GM23338 (cell line): ENCODE measurements around the gene TCF12.
A peak's percentile ranks its signal among the peaks of the same experiment; 100 is the strongest.

Source experiments
- CREB1 ChIP-seq: fragments of 250-450 bp; sonication (Bioruptor Pico); IDR thresholded peaks from 2 replicates; pipeline ENCODE4 v1.5.0; 2020; ENCODE audit warnings: low read depth, mild to moderate bottlenecking, moderate library complexity
- EZH2 ChIP-seq: fragments of 200-600 bp; sonication (generic); IDR thresholded peaks from one replicate; pipeline ENCODE4 v1.8.0; 2017; ENCODE audit warnings: antibody characterized with exemption, mild to moderate bottlenecking, low read depth; ENCODE audit not compliant: unreplicated experiment
- EZH2phosphoT487 ChIP-seq: fragments of 200-600 bp; sonication (generic); IDR thresholded peaks from one replicate; pipeline ENCODE4 v1.8.1; 2018; ENCODE audit warnings: antibody characterized with exemption; ENCODE audit not compliant: unreplicated experiment
- JUNB ChIP-seq: IDR thresholded peaks from one replicate; pipeline ENCODE4 v1.6.1; 2016; ENCODE audit warnings: antibody characterized with exemption; ENCODE audit not compliant: unreplicated experiment
- NANOG ChIP-seq: IDR thresholded peaks from 2 replicates; pipeline ENCODE4 v1.6.1; 2016; ENCODE audit warnings: antibody characterized with exemption, borderline replicate concordance
- POLR2AphosphoS5 ChIP-seq: IDR thresholded peaks from 2 replicates; pipeline ENCODE4 v1.6.1; 2016; ENCODE audit warnings: antibody characterized with exemption, low read depth
- STAT1 ChIP-seq: IDR thresholded peaks from one replicate; pipeline ENCODE4 v1.6.1; 2016; ENCODE audit warnings: antibody characterized with exemption; ENCODE audit not compliant: unreplicated experiment
- ZNF114 ChIP-seq: fragments of 250-450 bp; sonication (Bioruptor Pico); IDR thresholded peaks from 2 replicates; pipeline ENCODE4 v1.5.0; 2020; ENCODE audit warnings: mild to moderate bottlenecking, moderate library complexity
- ZNF331 ChIP-seq: fragments of 250-450 bp; sonication (Bioruptor Pico); IDR thresholded peaks from 2 replicates; pipeline ENCODE4 v1.5.0; 2020; ENCODE audit warnings: low read depth, mild to moderate bottlenecking, moderate library complexity
- TF ChIP-seq, protein P1 (sequence below), 2 experiments: fragments of 200-600 bp in 1 of 2; sonication (generic) in 1 of 2; conservative IDR thresholded peaks; 2 replicates each; pipeline versions ENCODE4 v1.5.1 to v1.6.1; 2016 to 2017; ENCODE audit warnings: antibody characterized with exemption in 2 of 2, low read depth in 2 of 2, mild to moderate bottlenecking in 2 of 2, moderate library complexity in 1 of 2
- TF ChIP-seq, protein P2 (sequence below): IDR thresholded peaks from one replicate; pipeline ENCODE4 v1.6.1; 2018; ENCODE audit warnings: antibody characterized with exemption; ENCODE audit not compliant: unreplicated experiment
- TF ChIP-seq, protein P3 (sequence below): IDR thresholded peaks from 2 replicates; pipeline ENCODE4 v1.6.1; 2016; ENCODE audit warnings: antibody characterized with exemption

DNA sequence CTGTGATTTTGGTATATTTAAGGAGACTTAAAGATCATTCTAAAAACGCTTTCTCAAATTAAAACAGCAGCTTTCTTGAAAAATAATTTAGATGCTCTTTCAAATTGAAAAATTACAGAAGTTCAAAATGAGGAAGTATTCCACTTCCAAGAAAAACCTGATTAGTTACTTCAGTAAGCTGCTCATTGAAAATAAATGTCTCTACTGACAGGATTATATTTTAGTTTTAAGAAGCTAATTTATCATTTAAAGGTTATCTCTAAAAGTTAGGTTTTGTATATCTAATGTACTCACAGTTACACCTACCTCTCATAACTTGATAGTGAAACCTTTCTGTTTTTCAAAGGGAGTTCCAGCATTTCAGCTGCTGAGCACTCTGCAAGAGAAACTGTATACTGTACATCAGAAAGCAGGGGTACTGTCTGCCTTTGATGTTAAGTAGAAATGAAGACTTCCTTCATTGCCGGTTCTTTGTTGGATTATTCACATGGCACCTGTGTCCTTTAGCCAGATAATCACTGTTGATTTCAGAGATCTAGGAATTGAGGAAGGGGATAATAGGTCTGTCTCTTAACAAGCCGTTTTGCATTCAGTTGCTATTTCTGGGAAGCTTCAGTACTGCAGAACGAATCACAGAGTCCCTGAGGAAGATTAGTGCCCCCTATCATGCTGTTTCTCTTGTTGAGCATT is 161.6 kb downstream of the TCF12 start:
- no peak for TF ChIP-seq EZH2
- TF ChIP-seq, protein P1, sequence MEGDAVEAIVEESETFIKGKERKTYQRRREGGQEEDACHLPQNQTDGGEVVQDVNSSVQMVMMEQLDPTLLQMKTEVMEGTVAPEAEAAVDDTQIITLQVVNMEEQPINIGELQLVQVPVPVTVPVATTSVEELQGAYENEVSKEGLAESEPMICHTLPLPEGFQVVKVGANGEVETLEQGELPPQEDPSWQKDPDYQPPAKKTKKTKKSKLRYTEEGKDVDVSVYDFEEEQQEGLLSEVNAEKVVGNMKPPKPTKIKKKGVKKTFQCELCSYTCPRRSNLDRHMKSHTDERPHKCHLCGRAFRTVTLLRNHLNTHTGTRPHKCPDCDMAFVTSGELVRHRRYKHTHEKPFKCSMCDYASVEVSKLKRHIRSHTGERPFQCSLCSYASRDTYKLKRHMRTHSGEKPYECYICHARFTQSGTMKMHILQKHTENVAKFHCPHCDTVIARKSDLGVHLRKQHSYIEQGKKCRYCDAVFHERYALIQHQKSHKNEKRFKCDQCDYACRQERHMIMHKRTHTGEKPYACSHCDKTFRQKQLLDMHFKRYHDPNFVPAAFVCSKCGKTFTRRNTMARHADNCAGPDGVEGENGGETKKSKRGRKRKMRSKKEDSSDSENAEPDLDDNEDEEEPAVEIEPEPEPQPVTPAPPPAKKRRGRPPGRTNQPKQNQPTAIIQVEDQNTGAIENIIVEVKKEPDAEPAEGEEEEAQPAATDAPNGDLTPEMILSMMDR (conservative IDR thresholded peaks at IDR 0.05; ENCODE audit: low read depth in 2 of 2), result peak; percentile 28 to 31; a peak in 2 of 4 replicates
- no peak for TF ChIP-seq POLR2AphosphoS5
- TF ChIP-seq CREB1, result no peak
- TF ChIP-seq NANOG, result no peak
- no peak for TF ChIP-seq EZH2phosphoT487
- TF ChIP-seq JUNB, result no peak
- TF ChIP-seq STAT1, result no peak
- TF ChIP-seq, protein P2, sequence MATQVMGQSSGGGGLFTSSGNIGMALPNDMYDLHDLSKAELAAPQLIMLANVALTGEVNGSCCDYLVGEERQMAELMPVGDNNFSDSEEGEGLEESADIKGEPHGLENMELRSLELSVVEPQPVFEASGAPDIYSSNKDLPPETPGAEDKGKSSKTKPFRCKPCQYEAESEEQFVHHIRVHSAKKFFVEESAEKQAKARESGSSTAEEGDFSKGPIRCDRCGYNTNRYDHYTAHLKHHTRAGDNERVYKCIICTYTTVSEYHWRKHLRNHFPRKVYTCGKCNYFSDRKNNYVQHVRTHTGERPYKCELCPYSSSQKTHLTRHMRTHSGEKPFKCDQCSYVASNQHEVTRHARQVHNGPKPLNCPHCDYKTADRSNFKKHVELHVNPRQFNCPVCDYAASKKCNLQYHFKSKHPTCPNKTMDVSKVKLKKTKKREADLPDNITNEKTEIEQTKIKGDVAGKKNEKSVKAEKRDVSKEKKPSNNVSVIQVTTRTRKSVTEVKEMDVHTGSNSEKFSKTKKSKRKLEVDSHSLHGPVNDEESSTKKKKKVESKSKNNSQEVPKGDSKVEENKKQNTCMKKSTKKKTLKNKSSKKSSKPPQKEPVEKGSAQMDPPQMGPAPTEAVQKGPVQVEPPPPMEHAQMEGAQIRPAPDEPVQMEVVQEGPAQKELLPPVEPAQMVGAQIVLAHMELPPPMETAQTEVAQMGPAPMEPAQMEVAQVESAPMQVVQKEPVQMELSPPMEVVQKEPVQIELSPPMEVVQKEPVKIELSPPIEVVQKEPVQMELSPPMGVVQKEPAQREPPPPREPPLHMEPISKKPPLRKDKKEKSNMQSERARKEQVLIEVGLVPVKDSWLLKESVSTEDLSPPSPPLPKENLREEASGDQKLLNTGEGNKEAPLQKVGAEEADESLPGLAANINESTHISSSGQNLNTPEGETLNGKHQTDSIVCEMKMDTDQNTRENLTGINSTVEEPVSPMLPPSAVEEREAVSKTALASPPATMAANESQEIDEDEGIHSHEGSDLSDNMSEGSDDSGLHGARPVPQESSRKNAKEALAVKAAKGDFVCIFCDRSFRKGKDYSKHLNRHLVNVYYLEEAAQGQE, result no peak
- TF ChIP-seq, protein P3, sequence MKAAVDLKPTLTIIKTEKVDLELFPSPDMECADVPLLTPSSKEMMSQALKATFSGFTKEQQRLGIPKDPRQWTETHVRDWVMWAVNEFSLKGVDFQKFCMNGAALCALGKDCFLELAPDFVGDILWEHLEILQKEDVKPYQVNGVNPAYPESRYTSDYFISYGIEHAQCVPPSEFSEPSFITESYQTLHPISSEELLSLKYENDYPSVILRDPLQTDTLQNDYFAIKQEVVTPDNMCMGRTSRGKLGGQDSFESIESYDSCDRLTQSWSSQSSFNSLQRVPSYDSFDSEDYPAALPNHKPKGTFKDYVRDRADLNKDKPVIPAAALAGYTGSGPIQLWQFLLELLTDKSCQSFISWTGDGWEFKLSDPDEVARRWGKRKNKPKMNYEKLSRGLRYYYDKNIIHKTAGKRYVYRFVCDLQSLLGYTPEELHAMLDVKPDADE, result no peak
- TF ChIP-seq ZNF114, result no peak
- no peak for TF ChIP-seq ZNF331 (CRISPR knock-in tag)
